BE2C (cell line): ENCODE data around the gene CHD5.

Source experiments
- DNase-seq: peaks from one replicate; pipeline ENCODE4 v3.0.0-alpha.2; 2020
- H3K27me3 ChIP-seq: fragments of 250-450 bp; sonication (Bioruptor Pico); 2 replicates; pipeline ENCODE4 v1.5.1; 2020; ENCODE audit warnings: mild to moderate bottlenecking
- H3K36me3 ChIP-seq: fragments of 250-450 bp; sonication (Bioruptor Pico); 2 replicates; pipeline ENCODE4 v1.5.1; 2020; ENCODE audit warnings: mild to moderate bottlenecking
- H3K4me1 ChIP-seq: fragments of 250-450 bp; sonication (Bioruptor Pico); 2 replicates; pipeline ENCODE4 v1.5.1; 2020
- H3K4me3 ChIP-seq: 2 replicates; pipeline ENCODE4 v1.5.1; 2011; ENCODE audit warnings: low read depth, low read length
- H3K9me3 ChIP-seq: fragments of 250-450 bp; sonication (Bioruptor Pico); 2 replicates; pipeline ENCODE4 v1.5.1; 2020
- CTCF ChIP-seq: IDR thresholded peaks from 2 replicates; pipeline ENCODE4 v1.5.1; 2012; ENCODE audit warnings: mild to moderate bottlenecking, low read depth, low read length

Gene CHD5

GRCh38 chr1:6062670-6063069 is 117.5 kb downstream of the CHD5 start:
- Histone ChIP-seq H3K9me3 (no peaks in the 10 kb centered on the region), H3K4me3 (no peak overlapping the region), H3K4me1 (peaks cover 23% of the 10 kb centered on the region), H3K27me3 (no peaks in the 10 kb centered on the region), H3K36me3 (no peaks in the 10 kb centered on the region)
- TF ChIP-seq CTCF: no peak
- DNase-seq: no peak

- H3K4me1 ChIP-seq: peaks cover 21% of the 10 kb centered on the region
- H3K9me3 ChIP-seq: no peaks in the 10 kb centered on the region
- H3K4me3 ChIP-seq: no peak overlapping the region
- H3K27me3 ChIP-seq: no peaks in the 10 kb centered on the region
- peak; percentile 63 for DNase-seq
- H3K36me3 ChIP-seq: no peaks in the 10 kb centered on the region
- TF ChIP-seq CTCF: no peak
Measured at GRCh38 chr1:6059866-6060265, 120.3 kb downstream of the CHD5 start.

- no peak for DNase-seq
- no peak for TF ChIP-seq CTCF
- no peaks in the 10 kb centered on the region for H3K9me3 ChIP-seq
- no peaks in the 10 kb centered on the region for H3K27me3 ChIP-seq
- H3K4me3 ChIP-seq: no peak overlapping the region
- peaks cover 27% of the 10 kb centered on the region for H3K4me1 ChIP-seq
- no peaks in the 10 kb centered on the region for H3K36me3 ChIP-seq
Measured at GRCh38 chr1:6057170-6057845, 122.8 kb downstream of the CHD5 start.

GRCh38 chr1:6056572-6056948 is 123.6 kb downstream of the CHD5 start:
- Histone ChIP-seq H3K9me3 (no peaks in the 10 kb centered on the region), H3K4me1 (peaks cover 27% of the 10 kb centered on the region), H3K27me3 (no peaks in the 10 kb centered on the region), H3K4me3 (no peak overlapping the region), H3K36me3 (no peaks in the 10 kb centered on the region)
- no peak for DNase-seq
- TF ChIP-seq CTCF: no peak

GRCh38 chr1:6054596-6054995 is 125.5 kb downstream of the CHD5 start:
- no peaks in the 10 kb centered on the region for H3K27me3 ChIP-seq
- H3K4me1 ChIP-seq: peaks cover 18% of the 10 kb centered on the region
- H3K9me3 ChIP-seq: no peaks in the 10 kb centered on the region
- no peak for TF ChIP-seq CTCF
- DNase-seq: no peak
- H3K36me3 ChIP-seq: no peaks in the 10 kb centered on the region
- H3K4me3 ChIP-seq: no peak overlapping the region

- Histone ChIP-seq H3K4me1 (peaks cover 12% of the 10 kb centered on the region), H3K27me3 (no peaks in the 10 kb centered on the region), H3K36me3 (no peaks in the 10 kb centered on the region), H3K9me3 (no peaks in the 10 kb centered on the region), H3K4me3 (no peak overlapping the region)
- no peak for DNase-seq
- TF ChIP-seq CTCF: no peak
Measured at GRCh38 chr1:6053206-6053546, 126.9 kb downstream of the CHD5 start.
